Measurements from ENCODE around the gene RAB6B. TPM values are rescaled to one million over a fixed set of nuclear protein-coding genes. Genes with fewer than 3 reads are reported as not detected.

RAB6B gene
- total RNA-seq: 51.6 TPM
- long read RNA-seq, full-length matches to known transcripts: 3 of 24 reads
- long read RNA-seq, partial matches to known transcripts: 1 of 24 reads
- long read RNA-seq, other reads (novel, unspliced or antisense): 20 of 24 reads

DNA sequence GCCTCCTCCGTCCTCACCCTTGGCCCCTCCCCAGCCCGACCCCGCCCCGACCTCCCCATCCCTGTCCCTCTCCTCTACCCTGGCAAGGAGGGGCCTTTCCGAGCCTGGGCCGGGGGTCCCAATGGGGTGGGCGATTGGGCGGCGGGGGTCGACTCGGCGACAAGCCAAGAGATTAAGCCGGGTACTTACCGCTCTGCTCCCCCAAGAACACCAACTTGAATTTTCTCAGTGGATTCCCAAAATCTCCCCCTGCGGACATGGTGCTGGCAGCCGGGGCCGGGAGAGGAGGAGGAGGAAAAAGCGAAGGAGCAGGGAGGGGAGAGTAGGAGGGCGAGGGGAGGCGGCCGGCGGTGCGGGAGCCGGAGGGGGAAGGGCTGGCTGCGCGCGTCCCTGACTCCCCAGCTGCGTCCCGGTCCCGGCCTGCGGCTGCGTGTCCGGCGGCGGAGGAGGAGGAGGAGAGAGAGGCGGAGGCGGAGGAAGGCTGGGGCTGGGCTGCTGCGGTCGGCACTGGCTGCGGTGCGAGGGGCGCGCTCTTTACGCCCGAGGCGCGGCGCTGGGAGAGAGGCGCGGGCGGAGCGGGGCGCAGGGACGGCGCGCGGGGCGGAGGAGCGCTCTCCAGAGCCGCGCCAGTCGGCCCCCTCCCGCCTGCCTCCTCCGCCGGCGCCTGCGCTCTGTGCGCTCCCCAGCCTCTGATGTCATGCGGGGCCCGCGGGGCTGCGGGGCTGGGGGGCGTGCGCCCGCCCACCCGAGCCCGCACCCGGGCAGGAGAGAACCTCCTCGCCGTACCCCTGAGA lies at the start of gene RAB6B:
Gene RAB6B (minus strand): TSS at position 675 of the 794 bp plus-strand sequence. CDS start 416 bp downstream, at position 259.
- intact Hi-C loops (cut with micrococcal nuclease): loop anchor here (10.0 kb wide), 1 partner anchor 71 kb away; no protein-coding TSS in a partner anchor
- DNase-seq (peak; percentile 75), ATAC-seq (peak; percentile 85)

DNA sequence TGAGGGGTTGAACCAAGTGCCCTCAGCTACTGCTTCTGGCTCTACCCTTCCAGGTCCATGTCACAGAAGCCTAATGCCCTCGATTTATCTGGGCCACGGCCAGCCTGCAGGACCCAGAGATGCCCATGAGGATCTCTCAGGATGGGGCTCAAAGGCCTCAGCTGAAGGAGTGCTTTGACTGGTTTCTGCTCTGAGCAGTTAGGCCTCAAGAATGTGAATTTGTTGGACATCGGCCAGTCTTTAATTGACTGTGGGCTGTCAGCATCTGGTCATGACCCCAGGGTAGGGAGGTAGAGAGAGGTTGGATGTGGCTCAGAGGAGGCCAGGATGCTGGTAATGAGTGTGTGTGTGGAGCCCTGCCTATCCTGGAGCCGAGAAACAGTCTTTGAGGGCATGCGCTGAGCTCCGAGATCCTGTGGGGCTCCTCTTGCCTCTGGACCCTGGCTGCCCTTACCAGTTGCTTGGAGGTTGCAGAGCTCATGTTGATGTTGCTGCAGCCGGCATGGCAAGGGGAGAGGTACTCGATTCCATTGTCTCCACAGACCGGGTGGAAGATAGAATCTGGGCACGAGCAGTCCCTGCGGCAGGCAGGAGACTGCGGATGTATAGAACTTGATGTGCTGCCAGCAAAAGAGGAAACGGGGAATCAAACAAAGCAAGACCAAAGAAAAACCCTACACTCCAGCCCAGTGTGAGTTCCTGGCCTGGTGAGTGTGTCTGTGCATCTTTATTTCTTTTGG lies 49.1 kb upstream of the RAB6B start:
- intact Hi-C loops (cut with micrococcal nuclease): no loop called here
- DNase-seq: peak; percentile 36
- ATAC-seq: peak; percentile 62

DNA sequence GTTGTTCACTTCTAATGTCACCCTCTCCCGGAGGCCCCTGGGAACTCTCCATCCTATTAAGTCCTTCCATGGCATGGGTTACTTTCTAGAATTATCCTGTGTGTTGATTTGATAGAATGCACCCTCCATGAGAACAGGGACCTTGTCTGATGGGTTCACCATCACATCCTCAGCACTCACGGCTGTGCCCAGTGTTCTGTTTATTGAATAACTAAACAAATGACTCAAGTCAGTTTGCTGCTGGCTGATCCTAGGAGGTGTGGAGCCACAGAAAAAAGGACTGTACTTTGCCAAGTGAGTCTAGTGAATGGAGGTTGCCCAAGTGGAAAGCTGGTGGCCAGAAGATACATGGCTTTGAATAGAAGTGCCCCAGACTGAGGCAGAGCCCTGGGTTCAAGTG lies 48.5 kb upstream of the RAB6B start:
- DNase-seq (no peak), ATAC-seq (no peak)
- intact Hi-C loops (cut with micrococcal nuclease): no loop called here

DNA sequence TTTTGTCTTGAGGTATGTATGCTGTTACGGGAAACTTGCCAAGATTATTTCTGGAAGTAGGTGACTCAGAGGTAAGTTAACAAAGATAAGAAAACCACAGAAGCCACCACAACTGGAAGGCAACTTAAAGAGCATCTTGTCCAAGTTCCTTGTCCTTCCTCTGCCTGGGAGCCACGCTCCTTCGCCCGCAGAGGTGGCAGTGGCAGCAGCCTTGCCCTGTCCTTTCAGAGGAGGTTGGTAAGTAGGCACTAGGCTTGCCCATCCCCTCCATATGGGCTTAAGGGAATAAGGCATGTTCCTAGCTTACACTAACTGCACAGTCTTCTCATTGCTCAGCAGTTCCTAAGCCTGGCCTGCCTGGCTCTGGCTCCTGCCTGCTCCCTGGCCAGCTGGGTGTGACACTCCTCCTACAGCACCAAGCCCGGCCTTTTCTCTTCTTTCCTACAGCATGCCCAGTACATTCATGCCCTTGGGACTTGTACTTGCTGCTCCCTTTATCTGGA lies 48.0 kb upstream of the RAB6B start:
- intact Hi-C loops (cut with micrococcal nuclease): no loop called here
- DNase-seq: no peak
- no peak for ATAC-seq

DNA sequence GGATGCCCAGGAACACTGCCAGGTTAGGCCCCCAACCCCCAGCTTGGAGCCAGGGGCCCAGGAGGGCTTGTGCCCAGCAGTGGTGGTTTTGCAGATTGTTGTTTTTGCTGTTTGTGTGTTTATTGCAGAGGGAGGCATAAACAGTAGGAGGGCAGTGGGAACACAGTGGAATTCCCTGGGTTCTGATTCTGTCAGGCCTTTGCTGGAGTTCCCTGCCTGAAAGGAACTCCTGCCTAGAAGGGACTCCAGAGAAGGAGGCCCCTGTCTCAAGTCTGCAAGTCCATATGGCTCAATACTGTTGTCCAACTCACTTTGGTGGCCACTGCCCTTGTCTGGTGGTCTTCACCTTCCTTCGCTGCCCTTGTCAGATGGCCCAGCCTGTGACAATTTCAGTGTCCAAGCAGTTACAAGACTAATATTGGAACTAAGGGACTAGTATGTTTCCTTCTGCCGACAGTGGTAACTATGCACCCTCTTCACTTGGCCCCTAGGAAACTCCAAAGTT lies 47.4 kb upstream of the RAB6B start:
- intact Hi-C loops (cut with micrococcal nuclease): no loop called here
- ATAC-seq (no peak), DNase-seq (no peak)

DNA sequence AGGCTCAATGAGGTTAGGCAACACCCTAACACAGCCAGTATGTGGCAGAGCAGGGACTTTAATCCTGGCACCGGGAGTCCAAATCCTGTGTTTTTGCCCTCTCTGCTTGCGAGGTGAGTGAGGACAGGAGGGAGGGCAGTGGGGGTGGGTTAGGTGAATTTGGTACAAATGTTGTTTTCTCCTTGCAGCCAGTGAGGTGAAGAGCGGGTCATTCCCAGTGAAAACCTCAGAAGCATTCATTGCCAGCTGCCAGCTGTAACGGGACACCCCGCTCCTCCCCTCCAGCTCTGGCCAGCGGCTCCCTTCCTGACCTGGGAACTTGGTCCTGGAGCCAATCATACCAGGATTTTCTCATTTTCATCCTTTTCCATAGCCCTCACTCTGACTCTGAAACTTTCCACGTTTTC lies 45.7 kb upstream of the RAB6B start:
- ATAC-seq (no peak), DNase-seq (no peak)
- intact Hi-C loops (cut with micrococcal nuclease): no loop called here

DNA sequence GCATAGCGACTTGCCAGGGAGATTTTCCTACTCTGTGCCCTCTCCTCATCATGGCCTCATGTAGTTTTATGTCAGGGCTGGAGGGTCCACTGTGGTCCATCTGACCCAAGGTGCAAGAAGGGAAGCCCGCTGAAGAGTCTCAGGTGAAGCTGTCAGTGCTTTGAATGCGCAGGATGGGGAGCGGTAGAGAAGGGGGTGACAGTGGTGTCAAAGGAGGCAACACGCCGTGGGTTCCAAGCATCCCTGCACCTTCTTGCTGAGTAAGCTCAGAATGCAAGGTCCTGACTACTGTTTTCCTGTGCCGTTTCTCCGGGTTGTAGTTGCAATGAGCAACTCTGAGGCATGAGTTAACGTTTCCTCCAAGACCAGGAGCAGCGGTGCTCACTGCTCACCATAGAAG lies 44.9 kb upstream of the RAB6B start:
- DNase-seq: no peak
- intact Hi-C loops (cut with micrococcal nuclease): no loop called here
- no peak for ATAC-seq

DNA sequence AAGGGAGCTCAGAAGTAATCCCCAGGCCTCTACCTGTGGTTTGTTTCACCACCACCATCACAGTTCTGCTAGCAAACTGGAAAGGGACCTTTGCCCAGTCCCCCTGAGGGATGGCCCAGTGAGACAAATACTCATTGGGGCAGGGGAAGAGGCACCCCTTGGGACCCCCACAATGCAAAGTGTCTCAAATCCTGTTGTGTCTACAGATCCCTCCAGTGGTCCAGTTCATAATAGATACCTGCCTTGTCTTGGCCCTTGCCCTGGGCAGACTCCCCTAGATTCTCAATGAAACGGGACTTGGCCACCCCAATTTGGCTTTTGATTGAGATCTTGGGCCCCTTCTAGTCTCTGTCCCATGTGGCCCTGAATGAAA lies 43.8 kb upstream of the RAB6B start:
- intact Hi-C loops (cut with micrococcal nuclease): loop anchor here (10.0 kb wide), 1 partner anchor 105 kb away; no protein-coding TSS in a partner anchor
- DNase-seq (no peak), ATAC-seq (no peak)

DNA sequence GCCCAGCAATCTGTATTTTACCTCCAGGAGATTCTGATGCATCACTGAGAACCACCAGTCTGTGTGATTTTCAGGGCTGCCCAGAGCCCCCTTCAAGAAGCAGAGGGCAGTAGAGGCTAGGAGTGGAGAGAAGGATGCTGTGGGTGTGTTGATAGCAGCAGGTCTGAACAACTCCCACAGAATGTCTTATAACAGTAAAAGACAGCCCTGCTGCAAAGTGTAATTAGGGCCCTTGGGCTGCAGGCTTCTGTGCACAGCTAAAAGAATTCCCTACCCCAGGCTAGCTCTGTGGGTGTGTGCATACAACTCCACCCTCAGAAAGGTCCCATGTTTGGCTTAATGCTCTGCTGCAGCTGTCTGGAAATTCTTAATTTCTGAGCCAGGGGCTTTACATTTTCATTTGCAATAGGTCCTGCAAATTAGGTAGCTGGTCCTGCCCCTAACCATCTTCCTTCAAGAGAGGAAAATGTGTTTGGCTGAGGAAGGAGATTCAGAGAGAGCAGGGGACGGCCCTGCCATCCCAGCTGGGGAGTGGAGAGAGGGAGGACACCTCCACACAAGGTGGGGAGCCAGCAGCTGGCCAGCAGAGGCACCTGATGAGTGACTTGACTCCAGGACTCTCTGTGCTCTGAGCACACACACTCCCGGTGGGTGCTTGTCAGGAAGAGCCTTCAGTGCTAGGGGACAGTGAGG lies 43.2 kb upstream of the RAB6B start:
- ATAC-seq (no peak), DNase-seq (no peak)
- intact Hi-C loops (cut with micrococcal nuclease): loop anchor here (10.0 kb wide), 1 partner anchor 106 kb away; no protein-coding TSS in a partner anchor

DNA sequence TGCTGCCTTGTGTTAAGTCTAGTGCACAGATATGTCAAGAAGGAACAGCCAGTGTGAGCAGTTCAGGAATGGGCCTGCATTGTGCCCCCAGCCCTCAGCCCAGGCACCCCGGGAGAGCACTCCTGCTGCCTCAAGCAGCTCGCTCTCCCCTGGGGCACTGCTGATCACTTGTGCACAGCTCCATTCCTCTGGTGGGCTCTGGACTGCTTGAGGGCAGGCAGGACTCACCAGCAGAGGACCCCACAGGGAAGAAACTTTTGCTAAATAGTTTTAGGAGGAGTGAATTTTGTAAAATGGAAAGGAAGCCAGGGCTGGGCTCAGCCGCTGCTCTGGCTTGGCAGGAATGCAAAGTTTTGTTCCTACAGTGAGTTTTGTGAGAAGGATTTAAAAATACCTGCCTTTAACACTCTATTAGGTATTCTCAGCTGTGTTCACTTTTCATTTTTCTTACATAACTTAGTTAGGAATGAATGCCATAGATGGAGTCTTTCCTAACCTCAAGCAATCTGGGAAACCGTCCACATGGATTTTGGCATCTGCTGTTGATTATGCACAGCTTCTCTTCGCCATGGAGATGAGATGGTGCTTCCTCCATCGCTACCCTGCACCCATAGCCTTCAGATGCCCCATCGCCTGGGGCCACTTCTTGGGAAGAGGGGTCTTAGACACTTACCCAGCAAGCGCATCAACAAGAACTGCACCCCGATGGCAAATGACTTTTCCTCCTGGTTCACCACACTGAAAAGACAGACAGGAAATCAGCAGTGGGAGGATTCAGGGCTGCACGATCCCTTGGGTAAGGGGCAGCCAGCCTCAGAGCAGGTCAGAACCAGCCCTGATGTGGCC lies 42.3 kb upstream of the RAB6B start:
- no peak for DNase-seq
- ATAC-seq: no peak
- intact Hi-C loops (cut with micrococcal nuclease): loop anchor here (10.0 kb wide), 1 partner anchor 107 kb away; no protein-coding TSS in a partner anchor

DNA sequence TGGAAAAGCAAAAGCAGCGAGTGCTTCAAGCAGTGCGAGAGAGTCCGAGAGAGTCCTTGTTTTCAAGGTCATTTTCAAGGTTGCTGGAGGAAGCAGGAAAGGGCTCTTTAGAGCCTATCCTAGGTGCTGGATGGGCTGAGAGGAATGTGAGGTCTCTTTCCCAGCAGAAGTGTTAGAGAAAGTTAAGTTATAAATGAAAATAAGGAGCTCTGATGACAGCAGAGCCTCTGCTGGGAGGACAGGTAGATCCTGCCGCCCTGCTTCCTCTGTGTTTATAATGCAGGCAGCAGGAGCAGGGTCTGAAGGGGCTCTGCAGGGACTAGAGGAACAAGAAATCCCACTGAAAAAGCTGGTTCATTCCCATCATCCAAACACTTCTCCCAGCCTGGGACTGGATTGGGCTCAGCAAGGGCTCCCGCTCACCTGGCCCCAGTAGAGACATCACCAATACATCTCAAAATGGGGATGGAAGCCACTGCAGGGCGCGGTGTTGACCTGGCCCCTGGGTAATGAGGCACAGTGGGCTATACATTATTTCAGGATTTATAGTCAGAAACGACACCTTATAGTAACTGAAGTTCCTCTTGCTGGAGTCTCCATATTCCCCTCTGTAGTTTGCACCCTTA lies 41.5 kb upstream of the RAB6B start:
- intact Hi-C loops (cut with micrococcal nuclease): loop anchor here (10.0 kb wide), 1 partner anchor 108 kb away; no protein-coding TSS in a partner anchor
- DNase-seq: no peak

DNA sequence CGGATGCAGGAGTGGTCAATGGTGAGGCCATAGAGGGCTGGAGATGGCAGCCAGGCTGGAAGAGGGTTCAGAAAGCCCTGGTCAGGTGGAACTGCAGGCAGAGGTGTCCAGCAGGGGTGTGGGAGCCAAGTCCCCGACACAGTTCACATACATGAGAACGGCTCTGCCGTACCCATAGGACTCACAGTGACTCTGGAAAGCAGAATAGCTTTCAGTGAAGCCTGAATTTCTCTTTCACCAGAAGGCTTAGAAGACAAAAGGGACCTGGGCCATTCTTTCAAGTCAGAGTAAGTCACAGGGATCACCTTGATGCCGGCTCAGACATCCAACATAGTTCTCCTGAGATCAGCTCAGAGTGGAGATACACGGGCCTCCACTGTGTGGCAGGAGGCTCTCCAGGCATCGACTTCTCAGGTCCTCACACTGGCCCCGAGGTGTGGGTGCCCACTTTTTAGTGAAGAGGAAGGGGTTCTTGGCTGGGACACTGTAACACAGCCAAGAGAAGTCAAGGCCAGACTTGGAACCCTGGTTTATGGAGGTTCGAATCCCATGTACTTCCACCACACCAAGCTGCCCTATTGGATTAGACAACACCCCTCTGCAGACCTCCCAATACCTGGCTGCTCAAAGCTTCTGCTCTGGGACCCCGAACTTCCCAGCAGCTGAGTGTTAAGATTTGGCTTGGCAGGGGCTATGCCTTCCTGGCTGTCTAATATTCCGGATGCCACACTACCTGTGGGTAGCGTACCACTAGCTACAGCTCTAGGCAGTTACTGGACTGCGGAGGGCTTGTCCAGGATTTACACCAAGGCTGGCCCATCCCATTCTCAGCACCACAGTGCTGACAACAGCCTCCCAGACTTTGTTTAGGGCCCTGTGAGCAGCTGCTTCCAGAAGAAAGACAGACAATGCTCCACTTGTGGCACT lies 40.4 kb upstream of the RAB6B start:
- ATAC-seq (no peak), DNase-seq (no peak)
- intact Hi-C loops (cut with micrococcal nuclease): loop anchor here (10.0 kb wide), 1 partner anchor 109 kb away; no protein-coding TSS in a partner anchor

More for the DNA sequence above, 41.5 kb upstream of the RAB6B start:
- no peak for ATAC-seq

DNA sequence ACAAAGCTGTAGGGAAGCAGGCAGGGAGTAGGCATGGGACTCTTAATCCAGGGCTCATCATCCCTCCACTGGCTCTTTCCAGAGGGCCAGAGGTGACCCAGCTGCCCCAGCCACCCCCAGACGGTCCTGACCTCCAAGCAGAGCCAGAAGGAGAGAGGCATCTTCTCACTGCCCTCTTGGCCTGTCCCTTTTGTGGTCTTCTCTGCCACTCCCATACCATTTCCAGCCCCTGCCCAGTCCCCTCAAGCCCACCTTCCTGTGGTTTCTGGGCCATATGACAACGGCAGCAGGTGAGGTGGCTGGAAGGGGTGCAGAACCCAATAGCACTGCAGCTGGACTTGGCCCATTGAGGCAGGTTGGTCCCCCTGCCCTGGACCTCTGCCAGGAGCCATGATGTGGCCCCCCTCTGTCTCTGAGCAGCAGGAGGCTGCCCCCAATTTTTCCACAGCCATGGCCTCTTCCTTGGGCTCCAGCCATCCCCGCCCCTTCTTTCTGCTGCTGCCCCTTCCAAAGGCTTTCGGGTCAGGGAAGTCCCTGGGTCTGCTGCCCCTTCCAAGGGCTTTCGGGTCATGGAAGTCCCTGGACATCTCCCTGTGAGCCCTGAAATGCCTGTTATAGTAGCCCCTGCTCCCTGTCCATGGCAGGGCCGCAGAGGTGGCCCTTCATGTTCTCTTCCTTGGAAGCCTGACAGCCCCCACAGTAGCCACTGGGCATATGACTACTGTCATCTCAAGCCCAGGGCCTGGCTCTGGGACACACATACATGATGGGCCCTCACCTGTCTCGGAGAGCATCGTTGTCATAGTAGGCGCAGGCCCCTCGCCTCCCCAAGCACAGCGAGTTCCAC lies 39.5 kb upstream of the RAB6B start:
- DNase-seq (no peak), ATAC-seq (no peak)
- intact Hi-C loops (cut with micrococcal nuclease): loop anchor here (10.0 kb wide), 1 partner anchor 110 kb away; no protein-coding TSS in a partner anchor

DNA sequence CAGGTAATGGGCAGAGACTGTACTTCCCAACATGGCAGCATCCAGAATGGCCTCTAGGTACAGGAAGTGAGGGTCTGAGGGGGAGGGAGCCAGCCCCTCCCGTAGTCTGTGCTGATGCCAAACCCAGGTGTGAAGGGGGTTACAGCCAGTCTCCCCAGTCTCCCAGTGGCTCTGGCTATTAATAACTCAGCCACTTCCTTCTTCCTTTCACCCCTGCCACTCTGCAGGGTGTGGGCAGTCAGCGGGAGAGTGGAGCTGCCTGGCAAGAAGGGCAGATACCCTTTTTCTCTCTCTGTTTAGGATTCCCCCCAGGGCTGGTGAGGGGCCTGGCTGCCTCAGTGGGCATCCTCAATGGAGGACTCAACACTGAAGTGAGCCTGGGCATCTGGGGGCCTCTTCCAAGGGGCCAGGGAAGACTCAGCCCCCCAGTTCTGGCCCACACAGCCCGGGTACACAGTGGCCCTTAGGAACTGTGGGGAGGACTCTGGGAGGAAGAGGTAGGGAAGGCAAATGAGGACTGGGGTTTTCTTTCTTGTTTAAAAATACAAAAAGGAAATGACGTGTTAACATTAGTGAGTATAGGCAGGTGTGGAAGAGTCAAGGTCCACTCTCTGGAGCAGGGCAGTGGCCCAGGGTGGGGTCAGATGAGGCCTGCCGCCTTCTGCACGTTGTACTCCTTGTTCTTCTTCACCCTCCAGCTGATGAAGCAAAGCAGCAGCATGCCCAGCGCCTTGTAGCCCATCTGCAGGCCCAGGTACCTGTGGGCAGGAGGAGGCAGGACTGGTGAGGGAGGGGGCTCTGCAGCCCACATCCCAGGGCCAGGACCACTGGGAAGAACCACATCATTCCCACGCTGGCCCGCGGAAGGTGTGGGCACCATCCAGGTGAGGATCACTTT lies 38.6 kb upstream of the RAB6B start:
- intact Hi-C loops (cut with micrococcal nuclease): loop anchor here (10.0 kb wide), 1 partner anchor 110 kb away; no protein-coding TSS in a partner anchor
- ATAC-seq (no peak), DNase-seq (no peak)

All from left ventricle myocardium superior (tissue), 1 donor.